Measurements from ENCODE around the gene TPBGL. TPM values are rescaled to one million over a fixed set of nuclear protein-coding genes. Genes with fewer than 3 reads are reported as not detected.

TPBGL gene
- polyA plus RNA-seq, 1 of the 3 experiments (the other 2 are of a cell fraction) = 0.03 TPM

- no peaks in the 10 kb centered on the region for H3K36me3 ChIP-seq (replicated peaks in 1 of 2; ENCODE audit: control insufficient read depth in 1 of 2, insufficient read depth in 2 of 2, low read length in 1 of 2)
- peaks cover 7% of the 10 kb centered on the region for H3K27me3 ChIP-seq (ENCODE audit: insufficient read depth)
- no peak for TF ChIP-seq FOXM1 (IDR thresholded peaks at IDR 0.05; ENCODE audit: low read depth)
- no peaks in the 10 kb centered on the region for H3K9me3 ChIP-seq
- H3K4me2 ChIP-seq = no peak overlapping the region
- no peaks in the 10 kb centered on the region for H3K9me2 ChIP-seq
- H4K20me1 ChIP-seq (ENCODE audit: insufficient read depth) = no peaks in the 10 kb centered on the region
- H3F3A ChIP-seq (replicated peaks; ENCODE audit: insufficient read depth) = no peaks in the 10 kb centered on the region
- no peaks in the 10 kb centered on the region; a peak in 1 of 4 replicates for H3K4me1 ChIP-seq (ENCODE audit: control insufficient read depth in 1 of 2, insufficient read depth in 2 of 2, low read depth in 1 of 2, low read length in 1 of 2)
- no peak overlapping the region for H3K27ac ChIP-seq (ENCODE audit: low read depth in 2 of 2, low read length in 1 of 2)
- DNase-seq = no peak
- POLR2A ChIA-PET = no interaction called here
- H3K4me3 ChIP-seq (ENCODE audit: low read depth in 2 of 2, low read length in 1 of 2) = no peak overlapping the region
- H2AFZ ChIP-seq (ENCODE audit: low read depth) = no peak overlapping the region
- CTCF ChIA-PET = interaction anchor here (1.4 to 17.5 kb wide), 5 partner anchors 11 to 307 kb away, joined by 4 to 1115 read pairs (median 117); partner anchors contain the start of gene SLCO2B1
- H3K9ac ChIP-seq = no peak overlapping the region
- 50% methylated on average over 7 of the region's 8 CpGs for WGBS (ENCODE audit: low lambda C conversion rate)
- no peaks in the 10 kb centered on the region for H3K79me2 ChIP-seq (ENCODE audit: insufficient read depth)
Measured at GRCh38 chr11:75237050-75237449, 3.5 kb upstream of the TPBGL start.

GRCh38 chr11:75238595-75239440, 1.8 kb upstream of the TPBGL start:
- TF ChIP-seq MEF2A (IDR thresholded peaks at IDR 0.05; ENCODE audit: borderline replicate concordance, low read depth) (no peak), TAF1 (IDR thresholded peaks at IDR 0.05; ENCODE audit: borderline replicate concordance, low read depth, low read length) (no peak), RAD21 (IDR thresholded peaks at IDR 0.05; ENCODE audit: low read length) (no peak), RXRA (IDR thresholded peaks at IDR 0.05; ENCODE audit: borderline replicate concordance, low read depth) (no peak), CHD2 (IDR thresholded peaks at IDR 0.05; ENCODE audit: low read length, partially characterized antibody) (no peak), TCF12 (IDR thresholded peaks at IDR 0.05) (no peak), EZH2phosphoT487 (IDR thresholded peaks at IDR 0.05; ENCODE audit: borderline replicate concordance, low read depth) (no peak), NFIC (IDR thresholded peaks at IDR 0.05; ENCODE audit: borderline replicate concordance) (no peak), IRF3 (IDR thresholded peaks at IDR 0.05; ENCODE audit: low read depth, low read length) (no peak), CTCF (IDR thresholded peaks at IDR 0.05) (no peak), USF1 (IDR thresholded peaks at IDR 0.05; ENCODE audit: borderline replicate concordance, low read depth) (no peak), POLR2AphosphoS5 (IDR thresholded peaks at IDR 0.05; ENCODE audit: low read depth, low read length) (no peak), SIN3A (IDR thresholded peaks at IDR 0.05; ENCODE audit: borderline replicate concordance, low read depth, low read length) (no peak), FOXJ3 (CRISPR knock-in tag; IDR thresholded peaks at IDR 0.05) (no peak), YY1 (IDR thresholded peaks at IDR 0.05; ENCODE audit: low read depth) (no peak)
- Histone ChIP-seq H3K27me3 (ENCODE audit: insufficient read depth) (peaks cover 22% of the 10 kb centered on the region), H4K20me1 (ENCODE audit: insufficient read depth) (no peaks in the 10 kb centered on the region), H3F3A (replicated peaks; ENCODE audit: insufficient read depth) (no peaks in the 10 kb centered on the region), H3K27ac (ENCODE audit: low read depth in 2 of 2, low read length in 1 of 2) (no peak overlapping the region), H3K4me3 (ENCODE audit: low read depth in 2 of 2, low read length in 1 of 2) (no peak overlapping the region), H3K9me2 (no peaks in the 10 kb centered on the region), H3K4me1 (ENCODE audit: control insufficient read depth in 1 of 2, insufficient read depth in 2 of 2, low read depth in 1 of 2, low read length in 1 of 2) (no peaks in the 10 kb centered on the region; a peak in 1 of 4 replicates), H2AFZ (ENCODE audit: low read depth) (no peak overlapping the region), H3K79me2 (ENCODE audit: insufficient read depth) (no peaks in the 10 kb centered on the region), H3K9ac (no peak overlapping the region), H3K9me3 (no peaks in the 10 kb centered on the region), H3K4me2 (no peak overlapping the region), H3K36me3 (replicated peaks in 1 of 2; ENCODE audit: control insufficient read depth in 1 of 2, insufficient read depth in 2 of 2, low read length in 1 of 2) (no peaks in the 10 kb centered on the region)
- WGBS (ENCODE audit: low lambda C conversion rate) = 49% methylated on average over 7 of the region's 9 CpGs
- ChIA-PET POLR2A (interaction anchor here (0.6 kb wide), 1 partner anchor 317 kb away, joined by 3 read pairs; no protein-coding TSS in a partner anchor), CTCF (interaction anchor here (1.0 to 17.5 kb wide), 8 partner anchors 9 to 312 kb away, joined by 3 to 1115 read pairs (median 32); partner anchors contain the start of gene SLCO2B1)
- DNase-seq = peak; percentile 17
